Cerebellar cortex (tissue), 1 donor: ENCODE results near the gene DLG1.
A peak's percentile ranks its signal among the peaks of the same experiment; 100 is the strongest.
"Not testable (repeated sequence)": the region's sequence is repeated elsewhere in the genome, so short reads cannot be mapped to it uniquely, and the experiment has no call there.

Source experiments
- DNase-seq: peaks from one replicate; pipeline ENCODE4 v3.0.0-alpha.2; 2015; ENCODE audit warnings: low spot score

DLG1 gene

GRCh38 chr3:197093871-197094270 is 204.5 kb downstream of the DLG1 start:
- DNase-seq: peak; percentile 50

- no peak for DNase-seq
Measured at GRCh38 chr3:197088370-197088769, 210.0 kb downstream of the DLG1 start.

- no peak for DNase-seq
Measured at GRCh38 chr3:197085137-197085536, 213.3 kb downstream of the DLG1 start.

- DNase-seq: no peak
Measured at GRCh38 chr3:197083486-197083885, 214.9 kb downstream of the DLG1 start.

- no peak for DNase-seq
Measured at GRCh38 chr3:197082871-197083270, 215.5 kb downstream of the DLG1 start.

- no peak for DNase-seq
Measured at GRCh38 chr3:197080344-197080743, 218.1 kb downstream of the DLG1 start.

- no peak for DNase-seq
Measured at GRCh38 chr3:197076415-197076814, 222.0 kb downstream of the DLG1 start.

- DNase-seq: no peak
Measured at GRCh38 chr3:197068077-197068476, 230.3 kb downstream of the DLG1 start.

GRCh38 chr3:197064771-197065170 is 233.6 kb downstream of the DLG1 start:
- DNase-seq: no peak

GRCh38 chr3:197062446-197062845 is 236.0 kb downstream of the DLG1 start:
- no peak for DNase-seq

GRCh38 chr3:197051637-197052036 is 246.8 kb downstream of the DLG1 start:
- DNase-seq: not testable (repeated sequence)

- DNase-seq: no peak
Measured at GRCh38 chr3:197050511-197050910, 247.9 kb downstream of the DLG1 start.

- no peak for DNase-seq
Measured at GRCh38 chr3:197042539-197042938, 255.9 kb downstream of the DLG1 start.

GRCh38 chr3:197041875-197042488 is 256.4 kb downstream of the DLG1 start:
- DNase-seq: no peak

- no peak for DNase-seq
Measured at GRCh38 chr3:197040658-197041057, 257.8 kb downstream of the DLG1 start.

- DNase-seq: no peak
Measured at GRCh38 chr3:197038679-197039462, 259.5 kb downstream of the DLG1 start.

GRCh38 chr3:197035577-197035976 is 262.8 kb downstream of the DLG1 start:
- DNase-seq: no peak

- DNase-seq: not testable (repeated sequence)
Measured at GRCh38 chr3:197034778-197035177, 263.6 kb downstream of the DLG1 start.

GRCh38 chr3:197033764-197034163 is 264.6 kb downstream of the DLG1 start:
- DNase-seq: not testable (repeated sequence)

- DNase-seq: peak; percentile 49
Measured at GRCh38 chr3:197031315-197032285, 266.8 kb downstream of the DLG1 start.

GRCh38 chr3:197030379-197031314 is 267.8 kb downstream of the DLG1 start:
- DNase-seq: no peak
